ENCODE measurements around the gene VGLL3.

VGLL3 gene

DNA sequence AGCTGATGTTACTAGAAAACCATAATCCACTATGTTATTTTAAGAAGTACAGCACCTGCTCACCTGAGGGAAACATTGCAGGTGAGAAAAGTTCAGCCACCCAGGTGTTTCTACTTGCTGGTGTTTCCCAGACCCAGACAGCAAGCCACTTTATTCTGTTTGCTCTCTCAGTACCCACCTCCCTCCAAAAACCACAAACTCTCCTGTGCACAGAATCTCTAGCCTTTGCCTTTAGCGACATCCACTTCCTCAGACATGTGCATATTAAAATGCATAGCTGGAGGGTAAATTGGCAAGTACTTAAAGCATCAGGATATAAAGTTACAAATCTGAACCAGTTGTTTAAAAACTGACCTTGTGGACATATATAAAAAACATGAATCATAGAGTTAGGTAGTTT, 36.7 kb downstream of the VGLL3 start:
- Histone ChIP-seq H3K4me3 (ENCODE audit: low read length, poor library complexity, severe bottlenecking) (no peak overlapping the region), H3K36me3 (ENCODE audit: insufficient read depth, low read length) (no peaks in the 10 kb centered on the region), H3K4me2 (ENCODE audit: low read depth, low read length, poor library complexity, severe bottlenecking) (no peak overlapping the region), H3K27me3 (ENCODE audit: insufficient read depth, low read length, poor library complexity, severe bottlenecking) (no peaks in the 10 kb centered on the region), H3F3A (ENCODE audit: low read depth) (no peaks in the 10 kb centered on the region), H2AFZ (ENCODE audit: low read length) (no peak overlapping the region), H3K9me3 (ENCODE audit: insufficient read depth, low read depth, low read length) (no peaks in the 10 kb centered on the region), H3K79me2 (ENCODE audit: insufficient read depth, low read length) (no peaks in the 10 kb centered on the region), H3K9ac (ENCODE audit: low read depth, low read length, poor library complexity, severe bottlenecking) (no peak overlapping the region), H3K4me1 (ENCODE audit: insufficient read depth, low read length, poor library complexity, severe bottlenecking) (no peaks in the 10 kb centered on the region), H4K20me1 (ENCODE audit: insufficient read depth, low read length, poor library complexity, severe bottlenecking) (no peaks in the 10 kb centered on the region), H3K9me2 (replicated peaks; ENCODE audit: low read depth, low read length) (no peaks in the 10 kb centered on the region)
- no peak for TF ChIP-seq EZH2phosphoT487 (IDR thresholded peaks at IDR 0.05; ENCODE audit: borderline replicate concordance)
- TF ChIP-seq, protein P1, sequence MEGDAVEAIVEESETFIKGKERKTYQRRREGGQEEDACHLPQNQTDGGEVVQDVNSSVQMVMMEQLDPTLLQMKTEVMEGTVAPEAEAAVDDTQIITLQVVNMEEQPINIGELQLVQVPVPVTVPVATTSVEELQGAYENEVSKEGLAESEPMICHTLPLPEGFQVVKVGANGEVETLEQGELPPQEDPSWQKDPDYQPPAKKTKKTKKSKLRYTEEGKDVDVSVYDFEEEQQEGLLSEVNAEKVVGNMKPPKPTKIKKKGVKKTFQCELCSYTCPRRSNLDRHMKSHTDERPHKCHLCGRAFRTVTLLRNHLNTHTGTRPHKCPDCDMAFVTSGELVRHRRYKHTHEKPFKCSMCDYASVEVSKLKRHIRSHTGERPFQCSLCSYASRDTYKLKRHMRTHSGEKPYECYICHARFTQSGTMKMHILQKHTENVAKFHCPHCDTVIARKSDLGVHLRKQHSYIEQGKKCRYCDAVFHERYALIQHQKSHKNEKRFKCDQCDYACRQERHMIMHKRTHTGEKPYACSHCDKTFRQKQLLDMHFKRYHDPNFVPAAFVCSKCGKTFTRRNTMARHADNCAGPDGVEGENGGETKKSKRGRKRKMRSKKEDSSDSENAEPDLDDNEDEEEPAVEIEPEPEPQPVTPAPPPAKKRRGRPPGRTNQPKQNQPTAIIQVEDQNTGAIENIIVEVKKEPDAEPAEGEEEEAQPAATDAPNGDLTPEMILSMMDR (conservative IDR thresholded peaks at IDR 0.05; ENCODE audit: low read length): no peak

DNA sequence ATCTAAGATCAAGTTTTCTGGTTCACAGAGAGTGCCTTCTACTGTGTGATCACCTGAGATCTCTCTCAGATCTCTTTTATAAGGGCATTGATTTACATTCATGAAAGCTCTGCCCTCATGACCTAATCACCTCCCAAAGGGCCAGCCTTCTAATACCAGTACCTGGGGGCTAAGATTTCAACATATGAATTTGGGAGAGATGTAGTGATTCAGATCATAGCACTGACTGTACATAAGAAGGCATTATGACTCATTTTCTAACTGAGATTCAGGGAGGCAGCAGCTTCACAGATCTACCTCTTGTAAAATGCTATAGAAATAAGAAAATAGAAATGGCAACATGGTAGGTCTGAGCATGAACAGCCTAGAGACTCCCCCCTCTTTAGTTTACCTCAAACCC, 39.6 kb downstream of the VGLL3 start:
- no peaks in the 10 kb centered on the region for H4K20me1 ChIP-seq (ENCODE audit: insufficient read depth, low read length, poor library complexity, severe bottlenecking)
- H3K4me3 ChIP-seq (ENCODE audit: low read length, poor library complexity, severe bottlenecking): no peak overlapping the region
- H3K36me3 ChIP-seq (ENCODE audit: insufficient read depth, low read length): no peaks in the 10 kb centered on the region
- H3K4me1 ChIP-seq (ENCODE audit: insufficient read depth, low read length, poor library complexity, severe bottlenecking): no peaks in the 10 kb centered on the region
- H3K9me2 ChIP-seq (replicated peaks; ENCODE audit: low read depth, low read length): no peaks in the 10 kb centered on the region
- H3F3A ChIP-seq (ENCODE audit: low read depth): no peaks in the 10 kb centered on the region
- H3K27me3 ChIP-seq (ENCODE audit: insufficient read depth, low read length, poor library complexity, severe bottlenecking): no peaks in the 10 kb centered on the region
- no peaks in the 10 kb centered on the region for H3K79me2 ChIP-seq (ENCODE audit: insufficient read depth, low read length)
- no peak for TF ChIP-seq EZH2phosphoT487 (IDR thresholded peaks at IDR 0.05; ENCODE audit: borderline replicate concordance)
- TF ChIP-seq, protein P1 (conservative IDR thresholded peaks at IDR 0.05; ENCODE audit: low read length): no peak
- no peaks in the 10 kb centered on the region for H3K9me3 ChIP-seq (ENCODE audit: insufficient read depth, low read depth, low read length)
- no peak overlapping the region for H3K9ac ChIP-seq (ENCODE audit: low read depth, low read length, poor library complexity, severe bottlenecking)
- no peak overlapping the region for H2AFZ ChIP-seq (ENCODE audit: low read length)
- H3K4me2 ChIP-seq (ENCODE audit: low read depth, low read length, poor library complexity, severe bottlenecking): no peak overlapping the region

DNA sequence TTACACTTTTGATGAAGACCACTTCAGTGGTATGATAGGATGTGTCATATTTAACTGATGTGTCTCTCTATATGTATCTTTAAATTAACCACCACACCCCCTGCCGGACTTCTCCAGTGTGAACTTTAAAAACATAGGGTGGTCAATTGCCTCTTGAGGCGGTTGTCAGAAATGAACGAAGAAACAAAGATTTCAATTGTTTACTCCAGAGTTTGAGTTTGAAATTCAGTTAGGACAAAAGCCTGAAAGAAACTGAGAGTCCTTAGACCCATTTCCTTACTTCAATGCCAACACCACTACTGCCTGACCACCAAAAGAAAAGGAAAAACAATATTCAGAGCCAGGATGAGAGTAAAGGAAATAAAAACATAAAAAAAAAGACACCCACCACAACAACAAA, 40.2 kb downstream of the VGLL3 start:
- Histone ChIP-seq H3K4me3 (ENCODE audit: low read length, poor library complexity, severe bottlenecking) (no peak overlapping the region), H3K27me3 (ENCODE audit: insufficient read depth, low read length, poor library complexity, severe bottlenecking) (no peaks in the 10 kb centered on the region), H4K20me1 (ENCODE audit: insufficient read depth, low read length, poor library complexity, severe bottlenecking) (no peaks in the 10 kb centered on the region), H3K4me1 (ENCODE audit: insufficient read depth, low read length, poor library complexity, severe bottlenecking) (no peaks in the 10 kb centered on the region), H2AFZ (ENCODE audit: low read length) (no peak overlapping the region), H3K9me2 (replicated peaks; ENCODE audit: low read depth, low read length) (no peaks in the 10 kb centered on the region), H3K9me3 (ENCODE audit: insufficient read depth, low read depth, low read length) (no peaks in the 10 kb centered on the region), H3K4me2 (ENCODE audit: low read depth, low read length, poor library complexity, severe bottlenecking) (no peak overlapping the region), H3K79me2 (ENCODE audit: insufficient read depth, low read length) (no peaks in the 10 kb centered on the region), H3K9ac (ENCODE audit: low read depth, low read length, poor library complexity, severe bottlenecking) (no peak overlapping the region), H3K36me3 (ENCODE audit: insufficient read depth, low read length) (no peaks in the 10 kb centered on the region), H3F3A (ENCODE audit: low read depth) (no peaks in the 10 kb centered on the region)
- TF ChIP-seq, protein P1 (conservative IDR thresholded peaks at IDR 0.05; ENCODE audit: low read length): no peak
- no peak for TF ChIP-seq EZH2phosphoT487 (IDR thresholded peaks at IDR 0.05; ENCODE audit: borderline replicate concordance)

All from Loucy (cell line).